ENCODE results near the gene ANKRD55. TPM values are rescaled to one million over a fixed set of nuclear protein-coding genes. Genes with fewer than 3 reads are reported as not detected.

The ANKRD55 gene
- total and polyA plus RNA-seq, 10 donors = 0.42 to 9.0 (median 2.3) TPM

- H3K4me1 ChIP-seq = peaks cover 7 to 86% (median 41%) of the 10 kb centered on the region in 6 donors
- WGBS, 5 donors = 32 to 62% (median 54%) methylated on average over 3 of the region's 3 CpGs
- intact Hi-C loops (cut with DNase I; ENCODE audit: low total_unique reads) = no loop called here
Measured at GRCh38 chr5:56161439-56161823, 71.7 kb downstream of the ANKRD55 start.

GRCh38 chr5:56160723-56161438 lies 72.2 kb downstream of the ANKRD55 start:
- H3K4me1 ChIP-seq = peaks cover 12 to 88% (median 45%) of the 10 kb centered on the region in 6 donors
- no peak for TF ChIP-seq CTCF (IDR thresholded peaks at IDR 0.05 in 8 of 11, conservative IDR thresholded peaks at IDR 0.05 in 3 of 11)
- TF ChIP-seq POLR2AphosphoS5 (IDR thresholded peaks at IDR 0.05) = no peak
- TF ChIP-seq POLR2A (IDR thresholded peaks at IDR 0.05) = no peak
- intact Hi-C loops (cut with DNase I; ENCODE audit: low total_unique reads) = no loop called here
- WGBS, 5 donors = 85 to 92% (median 91%) methylated on average over 4 of the region's 4 CpGs
- H3K27me3 ChIP-seq (replicated peaks in 1 of 7) = no peaks in the 10 kb centered on the region
- H3K27ac ChIP-seq = peak overlapping the region in 6 of 8 donors; percentile 62 to 86 (median 82)
- H3K36me3 ChIP-seq = no peaks in the 10 kb centered on the region
- no peak for DNase-seq
- H3K4me3 ChIP-seq = peak overlapping the region in 2 of 8 donors; percentile 21 to 24
- H3K9me3 ChIP-seq = no peaks in the 10 kb centered on the region

More at GRCh38 chr5:56161439-56161823, 71.7 kb downstream of the ANKRD55 start:
- TF ChIP-seq CTCF (IDR thresholded peaks at IDR 0.05 in 8 of 11, conservative IDR thresholded peaks at IDR 0.05 in 3 of 11) (no peak), POLR2AphosphoS5 (IDR thresholded peaks at IDR 0.05) (no peak), POLR2A (IDR thresholded peaks at IDR 0.05) (no peak)
- no peaks in the 10 kb centered on the region for H3K27me3 ChIP-seq (replicated peaks in 1 of 7)
- DNase-seq = no peak
- H3K4me3 ChIP-seq = no peak overlapping the region
- H3K27ac ChIP-seq = peak overlapping the region in 4 of 8 donors; percentile 43 to 85 (median 82)
- no peaks in the 10 kb centered on the region for H3K36me3 ChIP-seq
- H3K9me3 ChIP-seq = no peaks in the 10 kb centered on the region

- 28 to 56% (median 44%) methylated on average over 7 of the region's 7 CpGs for WGBS, 5 donors
- peak overlapping the region in 3 of 8 donors; percentile 1 to 24 (median 21) for H3K4me3 ChIP-seq
- H3K36me3 ChIP-seq = no peaks in the 10 kb centered on the region
- H3K27me3 ChIP-seq (replicated peaks in 1 of 7) = no peaks in the 10 kb centered on the region
- DNase-seq = no peak
- peak overlapping the region in 7 of 8 donors; percentile 24 to 86 (median 80) for H3K27ac ChIP-seq
- peaks cover 24 to 88% (median 55%) of the 10 kb centered on the region in 6 donors for H3K4me1 ChIP-seq
- TF ChIP-seq CTCF (IDR thresholded peaks at IDR 0.05 in 8 of 11, conservative IDR thresholded peaks at IDR 0.05 in 3 of 11) = no peak
- intact Hi-C loops (cut with DNase I; ENCODE audit: low total_unique reads) = no loop called here
- no peaks in the 10 kb centered on the region for H3K9me3 ChIP-seq
Measured at GRCh38 chr5:56159521-56159947, 73.6 kb downstream of the ANKRD55 start.

GRCh38 chr5:56158331-56158960 lies 74.7 kb downstream of the ANKRD55 start:
- Histone ChIP-seq H3K36me3 (no peaks in the 10 kb centered on the region), H3K27ac (peak overlapping the region in 7 of 8 donors; percentile 13 to 86 (median 80)), H3K4me3 (peak overlapping the region in 2 of 8 donors; percentile 2 to 31), H3K9me3 (no peaks in the 10 kb centered on the region), H3K4me1 (peaks cover 24 to 94% (median 55%) of the 10 kb centered on the region in 6 donors), H3K27me3 (replicated peaks in 1 of 7) (no peaks in the 10 kb centered on the region)
- DNase-seq = no peak
- WGBS, 5 donors = 84 to 94% (median 89%) methylated on average over 4 of the region's 4 CpGs
- TF ChIP-seq CTCF (IDR thresholded peaks at IDR 0.05 in 8 of 11, conservative IDR thresholded peaks at IDR 0.05 in 3 of 11) (no peak), POLR2AphosphoS5 (IDR thresholded peaks at IDR 0.05) (no peak), POLR2A (IDR thresholded peaks at IDR 0.05) (no peak)
- intact Hi-C loops (cut with DNase I; ENCODE audit: low total_unique reads) = no loop called here
